H1 (cell line): ENCODE measurements around the gene KIF26A. TPM values are rescaled to one million over a fixed set of nuclear protein-coding genes. Genes with fewer than 3 reads are reported as not detected.

Experiments
- CTCF ChIA-PET: fragments of 300-600 bp; sonication (Branson Sonifier 250); formaldehyde crosslinking; loops from one replicate; lab custom pipeline; 2021; ENCODE audit not compliant: partially characterized antibody; lab: Charles Lee
- POLR2A ChIA-PET: fragments of 300-600 bp; sonication (Branson Sonifier 250); formaldehyde crosslinking; loops from one replicate; lab custom pipeline; 2021; ENCODE audit warnings: inconsistent platforms; ENCODE audit not compliant: partially characterized antibody; lab: Charles Lee
- DNase-seq, 2 experiments: peaks; one replicate each; pipeline versions ENCODE4 v3.0.0 to v3.0.0-alpha.2; 2010 to 2022; ENCODE audit warnings: low spot score in 2 of 2, low read depth in 1 of 2, mixed read lengths in 1 of 2
- FAIRE-seq: peaks from 2 replicates; lab custom pipeline; 2011; peaks lifted over from hg19 to GRCh38; lab: Jason Lieb, UNC
- H2AFZ ChIP-seq: 2 replicates; pipeline ENCODE4 v1.8.1; 2012; ENCODE audit warnings: low read length, inconsistent platforms
- H2AK5ac ChIP-seq: 2 replicates; pipeline ENCODE4 v1.6.1; 2013; ENCODE audit warnings: low read depth, low read length
- H2BK120ac ChIP-seq: replicated peaks from 2 replicates; pipeline ENCODE3; 2013; ENCODE audit warnings: low read depth, low read length, inconsistent platforms
- H2BK12ac ChIP-seq: 2 replicates; pipeline ENCODE4 v1.6.1; 2013; ENCODE audit warnings: low read depth, low read length
- H2BK15ac ChIP-seq: 2 replicates; pipeline ENCODE4 v1.6.1; 2013; ENCODE audit warnings: low read length
- H2BK20ac ChIP-seq: 2 replicates; pipeline ENCODE4 v1.6.1; 2013; ENCODE audit warnings: low read length
- H2BK5ac ChIP-seq: 2 replicates; pipeline ENCODE4 v1.6.1; 2013; ENCODE audit warnings: low read depth, low read length
- H3K14ac ChIP-seq: 2 replicates; pipeline ENCODE4 v1.6.1; 2013; ENCODE audit warnings: inconsistent platforms; ENCODE audit not compliant: insufficient read length
- H3K18ac ChIP-seq: 2 replicates; pipeline ENCODE4 v1.6.1; 2013; ENCODE audit warnings: low read length; ENCODE audit errors: extremely low read depth
- H3K23ac ChIP-seq: 2 replicates; pipeline ENCODE4 v1.6.1; 2013; ENCODE audit warnings: inconsistent platforms; ENCODE audit not compliant: insufficient read length
- H3K23me2 ChIP-seq: 2 replicates; pipeline ENCODE4 v1.6.1; 2013; ENCODE audit warnings: low read depth, low read length
- H3K27ac ChIP-seq: 2 replicates; pipeline ENCODE4 v1.6.1; 2011; ENCODE audit warnings: low read depth, low read length, inconsistent platforms
- H3K27me3 ChIP-seq, 4 experiments: replicated peaks in 1 of 4; 1 replicate in 1 of 4; 2 replicates in 3 of 4; pipeline versions ENCODE4 v1.6.1 to v1.8.1; 2011 to 2013; ENCODE audit warnings: low read length in 3 of 4, mild to moderate bottlenecking in 3 of 4, inconsistent platforms in 2 of 4, mixed read lengths in 2 of 4, moderate library complexity in 1 of 4; ENCODE audit not compliant: control insufficient read depth in 3 of 4, insufficient read depth in 3 of 4; ENCODE audit errors: extremely low read depth in 1 of 4
- H3K36me3 ChIP-seq, 4 experiments: 2 replicates each; pipeline versions ENCODE4 v1.6.1 to v1.8.1; 2011 to 2013; ENCODE audit warnings: mild to moderate bottlenecking in 4 of 4, low read length in 3 of 4, moderate library complexity in 2 of 4, control low read depth in 1 of 4, inconsistent platforms in 1 of 4; ENCODE audit not compliant: insufficient read depth in 4 of 4, control insufficient read depth in 2 of 4
- H3K4ac ChIP-seq: replicated peaks from 2 replicates; pipeline ENCODE3; 2013; ENCODE audit warnings: low read length, low read depth, mixed read lengths, inconsistent platforms; ENCODE audit not compliant: insufficient read length
- H3K4me1 ChIP-seq, 4 experiments: replicated peaks in 1 of 4; 1 replicate in 1 of 4; 2 replicates in 3 of 4; pipeline versions ENCODE4 v1.6.1 to v1.8.1; 2011 to 2013; ENCODE audit warnings: low read length in 3 of 4, inconsistent platforms in 2 of 4, mixed read lengths in 1 of 4; ENCODE audit not compliant: insufficient read depth in 4 of 4, control insufficient read depth in 3 of 4
- H3K4me2 ChIP-seq, 2 experiments: 2 replicates each; pipeline versions ENCODE4 v1.6.1 to v1.8.1; 2011 to 2013; ENCODE audit warnings: low read depth in 2 of 2, low read length in 2 of 2, control low read depth in 1 of 2, inconsistent platforms in 1 of 2, mild to moderate bottlenecking in 1 of 2; ENCODE audit not compliant: insufficient read depth in 1 of 2
- H3K4me3 ChIP-seq, 4 experiments: fragments of 200-600, 300-600 bp in 1 of 4; sonication (generic), shearing (Covaris generic), sonication (Bioruptor Twin) in 1 of 4; 2 replicates each; pipeline versions ENCODE4 v1.5.1 to v1.8.1; 2011 to 2016; ENCODE audit warnings: low read length in 4 of 4, low read depth in 3 of 4, control low read depth in 2 of 4, inconsistent platforms in 2 of 4, mild to moderate bottlenecking in 2 of 4, mixed read lengths in 1 of 4, moderate library complexity in 1 of 4; ENCODE audit not compliant: insufficient read depth in 2 of 4; ENCODE audit errors: extremely low read depth in 1 of 4
- H3K56ac ChIP-seq: replicated peaks from 2 replicates; pipeline ENCODE3; 2013; ENCODE audit warnings: low read depth, mild to moderate bottlenecking, mixed read lengths, low read length, inconsistent platforms; ENCODE audit not compliant: insufficient read length
- H3K79me1 ChIP-seq: 2 replicates; pipeline ENCODE4 v1.6.1; 2013; ENCODE audit warnings: low read depth, low read length, control low read depth
- H3K79me2 ChIP-seq, 2 experiments: 2 replicates each; pipeline versions ENCODE4 v1.6.1 to v1.8.1; 2012 to 2013; ENCODE audit warnings: low read length in 2 of 2, mild to moderate bottlenecking in 2 of 2, inconsistent platforms in 1 of 2; ENCODE audit not compliant: insufficient read depth in 2 of 2, control insufficient read depth in 1 of 2
- H3K9ac ChIP-seq, 4 experiments: replicated peaks in 1 of 4; 1 replicate in 1 of 4; 2 replicates in 3 of 4; pipeline versions ENCODE4 v1.6.1 to v1.8.1; 2011 to 2013; ENCODE audit warnings: low read depth in 3 of 4, low read length in 3 of 4, control low read depth in 2 of 4, mild to moderate bottlenecking in 2 of 4, moderate library complexity in 2 of 4, inconsistent platforms in 1 of 4; ENCODE audit errors: extremely low read depth in 1 of 4
- H3K9me3 ChIP-seq, 2 experiments: 2 replicates each; pipeline versions ENCODE4 v1.6.1 to v1.8.1; 2012 to 2013; ENCODE audit warnings: mild to moderate bottlenecking in 2 of 2, moderate library complexity in 2 of 2, control low read depth in 1 of 2, inconsistent platforms in 1 of 2, low read depth in 1 of 2, low read length in 1 of 2, mixed read lengths in 1 of 2; ENCODE audit not compliant: insufficient read depth in 2 of 2
- H4K20me1 ChIP-seq, 2 experiments: replicated peaks in 1 of 2; 2 replicates each; pipeline versions ENCODE3 to v1.8.1; 2011 to 2013; ENCODE audit warnings: inconsistent platforms in 2 of 2, low read length in 2 of 2, mild to moderate bottlenecking in 1 of 2; ENCODE audit not compliant: insufficient read depth in 2 of 2, control insufficient read depth in 1 of 2
- H4K5ac ChIP-seq: 2 replicates; pipeline ENCODE4 v1.6.1; 2013; ENCODE audit warnings: low read length, low read depth, mixed read lengths, inconsistent platforms; ENCODE audit not compliant: insufficient read length
- H4K8ac ChIP-seq: 2 replicates; pipeline ENCODE4 v1.8.0; 2013; ENCODE audit warnings: mild to moderate bottlenecking, moderate library complexity, low read length, inconsistent platforms; ENCODE audit not compliant: insufficient read depth; ENCODE audit errors: extremely low read depth
- H4K91ac ChIP-seq: replicated peaks from 2 replicates; pipeline ENCODE3; 2013; ENCODE audit warnings: low read length, mixed read lengths, inconsistent platforms; ENCODE audit not compliant: insufficient read length
- CBX8 ChIP-seq: fragments of 300-800, 300-1000 bp; sonication (generic); IDR thresholded peaks from 2 replicates; pipeline ENCODE4 v1.7.1; 2016; ENCODE audit warnings: low read depth, low read length, borderline replicate concordance
- EGR1 ChIP-seq: IDR thresholded peaks from 2 replicates; pipeline ENCODE4 v1.6.1; 2011; ENCODE audit warnings: low read depth, low read length, borderline replicate concordance
- EZH2 ChIP-seq: fragments of 200-600 bp; sonication (generic); IDR thresholded peaks from 2 replicates; pipeline ENCODE4 v1.7.1; 2012; ENCODE audit warnings: low read depth, mild to moderate bottlenecking, moderate library complexity, low read length, inconsistent platforms; ENCODE audit not compliant: severe bottlenecking
- HDAC2 ChIP-seq, 2 experiments: fragments of 300-600 bp in 1 of 2; sonication (generic) in 1 of 2; IDR thresholded peaks; 2 replicates each; pipeline ENCODE4 v1.6.1; 2011 to 2012; ENCODE audit warnings: low read depth in 2 of 2, low read length in 2 of 2, mild to moderate bottlenecking in 2 of 2, moderate library complexity in 2 of 2, borderline replicate concordance in 1 of 2, inconsistent platforms in 1 of 2
- KDM5A ChIP-seq: fragments of 200-600 bp; IDR thresholded peaks from 2 replicates; pipeline ENCODE4 v1.7.1; 2012; ENCODE audit warnings: mild to moderate bottlenecking, low read length, inconsistent platforms, mixed read lengths
- POLR2A ChIP-seq, 2 experiments: IDR thresholded peaks; 1 replicate in 1 of 2; 2 replicates in 1 of 2; pipeline ENCODE4 v1.6.1; 2011; ENCODE audit warnings: low read depth in 2 of 2, low read length in 2 of 2, mild to moderate bottlenecking in 2 of 2; ENCODE audit errors: control extremely low read depth in 1 of 2
- RNF2 ChIP-seq: fragments of 200-900, 300-1000 bp; sonication (generic); IDR thresholded peaks from 2 replicates; pipeline ENCODE4 v1.7.1; 2016; ENCODE audit warnings: borderline replicate concordance, low read depth, mild to moderate bottlenecking, antibody characterized with exemption, low read length; ENCODE audit not compliant: poor library complexity, severe bottlenecking; ENCODE audit errors: missing control alignments
- RXRA ChIP-seq: IDR thresholded peaks from 2 replicates; pipeline ENCODE4 v1.6.1; 2011; ENCODE audit warnings: low read depth, mild to moderate bottlenecking, low read length, moderate library complexity; ENCODE audit not compliant: insufficient read depth
- SP4 ChIP-seq: IDR thresholded peaks from 2 replicates; pipeline ENCODE4 v1.6.1; 2012; ENCODE audit warnings: low read length, inconsistent platforms
- USF2 ChIP-seq: IDR thresholded peaks from 2 replicates; pipeline ENCODE4 v1.6.1; 2011; ENCODE audit warnings: low read length, improper control_type of control experiment
- WGBS, 2 experiments: shearing (Covaris generic) in 1 of 2; methylation state at CpG; one replicate each; pipeline versions ENCODE4 v1.1.6 to v1.1.7; 2013 to 2015; ENCODE audit warnings: low lambda C conversion rate in 2 of 2, mixed read lengths in 2 of 2, inconsistent platforms in 1 of 2, low coverage in 1 of 2, missing lambda C conversion rate in 1 of 2; ENCODE audit not compliant: insufficient replicate concordance in 2 of 2, insufficient coverage in 1 of 2, insufficient read length in 1 of 2; ENCODE audit errors: extremely low coverage in 1 of 2, missing lambda C conversion rate in 1 of 2; 5-methylcytosine and 5-hydroxymethylcytosine counted together
- polyA plus RNA-seq, 7 experiments: library from polyadenylated mRNA; depleted of rRNA in 3 of 7; stranded (reverse) in 5 of 7; unstranded in 2 of 7; fragments of >200 nt in 5 of 7; fragments of 200-250 nt in 2 of 7; gene quantifications; 1 replicate in 5 of 7; 2 replicates in 1 of 7; 4 replicates in 1 of 7; pipeline versions ENCODE4 v1.2.1 to v1.2.3, GENCODE V29; 2011 to 2013; ENCODE audit warnings: missing spikeins in 2 of 7, mixed read lengths in 2 of 7
- total RNA-seq: library from RNA; stranded (reverse); fragmentation: NEBNext Ultra II Directional; extraction: Animal tissue kit (Norgen Biotek cat#: 25700); gene quantifications from 2 replicates; pipeline ENCODE4 v1.2.1, GENCODE V29; 2021

The KIF26A gene
- total and polyA plus RNA-seq, 2 of the 8 experiments (the other 6 are each of a cell fraction or from before 2014, with no cell fraction given), result 11.5 to 41.6 TPM

GRCh38 chr14:104217486-104218360 lies 79.3 kb downstream of the KIF26A start:
- Histone ChIP-seq H4K91ac (no peak overlapping the region), H3K36me3 (no peaks in the 10 kb centered on the region)
- no peak for FAIRE-seq
- no peak for TF ChIP-seq USF2
- TF ChIP-seq RNF2, result no peak
- no peak for TF ChIP-seq POLR2A (IDR thresholded peaks at IDR 0.05; ENCODE audit: control extremely low read depth in 1 of 2, low read depth in 2 of 2, low read length in 2 of 2)
- no peak for TF ChIP-seq SP4
- no peak for TF ChIP-seq HDAC2 (IDR thresholded peaks at IDR 0.05; ENCODE audit: borderline replicate concordance in 1 of 2, low read depth in 2 of 2, low read length in 2 of 2)
- TF ChIP-seq RXRA, result no peak
- TF ChIP-seq CBX8, result no peak
- no peak for TF ChIP-seq EGR1
- TF ChIP-seq KDM5A, result no peak
- TF ChIP-seq EZH2, result no peak

More at GRCh38 chr14:104217486-104218360, 79.3 kb downstream of the KIF26A start:
- Histone ChIP-seq H2BK120ac (no peak overlapping the region), H2BK20ac (0 out of 2 replicates have a peak overlapping the region, but pooled peaks have one; percentile 48), H3K4ac (no peak overlapping the region), H4K8ac (no peak overlapping the region), H3K79me2 (no peaks in the 10 kb centered on the region), H3K4me1 (peaks cover 0 to 10% (median 0%) of the 10 kb centered on the region in 4 experiments; a peak in 4 of 7 replicates), H3K9me3 (no peaks in the 10 kb centered on the region), H2BK15ac (no peak overlapping the region), H2BK12ac (no peak overlapping the region), H3K79me1 (no peaks in the 10 kb centered on the region), H4K5ac (no peak overlapping the region), H3K4me3 (no peak overlapping the region), H3K14ac (no peak overlapping the region), H3K9ac (no peak overlapping the region), H3K23me2 (peaks cover 8% of the 10 kb centered on the region; the same call in 1 of the 2 replicates), H3K27me3 (no peaks in the 10 kb centered on the region), H3K4me2 (no peak overlapping the region), H4K20me1 (no peaks in the 10 kb centered on the region), H2AFZ (no peak overlapping the region), H2AK5ac (no peak overlapping the region), H2BK5ac (no peak overlapping the region), H3K23ac (no peak overlapping the region), H3K27ac (no peak overlapping the region), H3K18ac (no peak overlapping the region), H3K56ac (no peak overlapping the region)
- ChIA-PET CTCF (interaction anchor here (0.5 kb wide), 1 partner anchor 362 kb away, joined by 3 read pairs; no protein-coding TSS in a partner anchor), POLR2A (no interaction called here)
- 87% methylated on average over 12 of the region's 21 CpGs; no CpG with 5 or more reads in 1 of the 2 experiments for WGBS, 2 experiments
- DNase-seq, result no peak
